CD4-positive, alpha-beta T cell (primary cell): ENCODE measurements around the gene TRMT112. TPM values are rescaled to one million over a fixed set of nuclear protein-coding genes. Genes with fewer than 3 reads are reported as not detected.
A peak's percentile ranks its signal among the peaks of the same experiment; 100 is the strongest.

Source experiments
- ATAC-seq: fragments of 200-7000 bp; cut with Tn5 transposase; one replicate; pipeline ENCODE4 v1.10.0; 2022; ENCODE audit warnings: mild to moderate bottlenecking; ENCODE audit not compliant: poor library complexity
- CTCF ChIA-PET: fragments of 350-600 bp; sonication (Branson Sonifier 250); formaldehyde crosslinking; loops from one replicate; lab custom pipeline; 2021; ENCODE audit warnings: antibody characterized with exemption, inconsistent platforms; lab: Charles Lee
- POLR2A ChIA-PET: fragments of 350-600 bp; sonication (Branson Sonifier 250); formaldehyde crosslinking; loops from one replicate; lab custom pipeline; 2021; ENCODE audit warnings: antibody characterized with exemption, inconsistent platforms; lab: Charles Lee
- DNase-seq, 14 experiments: peaks; one replicate each; pipeline ENCODE4 v3.0.0-alpha.2; 2013 to 2020; ENCODE audit warnings: mixed read lengths in 2 of 14
- H3K27ac ChIP-seq, 2 donors: one replicate each; pipeline versions ENCODE4 v1.5.1 to v1.7.0; 2013; ENCODE audit warnings: low read length in 2 of 2, low read depth in 1 of 2, mild to moderate bottlenecking in 1 of 2
- H3K27me3 ChIP-seq, 2 experiments: 1 replicate in 1 of 2; 2 replicates in 1 of 2; pipeline versions ENCODE4 v1.6.1 to v1.7.0; 2013; ENCODE audit warnings: low read length in 2 of 2, control low read depth in 1 of 2, mild to moderate bottlenecking in 1 of 2, moderate library complexity in 1 of 2; ENCODE audit not compliant: insufficient read depth in 2 of 2, control insufficient read depth in 1 of 2
- H3K36me3 ChIP-seq: one replicate; pipeline ENCODE4 v1.6.1; 2013; ENCODE audit warnings: low read length, control low read depth; ENCODE audit not compliant: insufficient read depth
- H3K4me1 ChIP-seq: one replicate; pipeline ENCODE4 v1.6.1; 2013; ENCODE audit warnings: low read length, control low read depth; ENCODE audit not compliant: insufficient read depth
- H3K4me3 ChIP-seq: one replicate; pipeline ENCODE4 v1.5.1; 2013; ENCODE audit warnings: mild to moderate bottlenecking, low read length, moderate library complexity
- H3K9me3 ChIP-seq, 2 experiments: 1 replicate in 1 of 2; 2 replicates in 1 of 2; pipeline versions ENCODE4 v1.6.1 to v1.7.0; 2013; ENCODE audit warnings: low read length in 2 of 2, mild to moderate bottlenecking in 2 of 2, control low read depth in 1 of 2, moderate library complexity in 1 of 2; ENCODE audit not compliant: control insufficient read depth in 1 of 2, insufficient read depth in 1 of 2
- H3K27ac Mint-ChIP-seq: one replicate; pipeline ENCODE4 v1.8.0; 2020; ENCODE audit warnings: mixed read lengths
- H3K27me3 Mint-ChIP-seq: one replicate; pipeline ENCODE4 v1.8.0; 2021; ENCODE audit warnings: mixed read lengths
- H3K36me3 Mint-ChIP-seq: one replicate; pipeline ENCODE4 v1.8.0; 2021; ENCODE audit warnings: low read depth, mixed read lengths
- H3K4me1 Mint-ChIP-seq: one replicate; pipeline ENCODE4 v1.8.0; 2021; ENCODE audit warnings: low read depth, mixed read lengths
- H3K4me3 Mint-ChIP-seq: one replicate; pipeline ENCODE4 v1.8.0; 2020; ENCODE audit warnings: mild to moderate bottlenecking, mixed read lengths
- H3K9me3 Mint-ChIP-seq: one replicate; pipeline ENCODE4 v1.8.0; 2020; ENCODE audit warnings: mixed read lengths
- intact Hi-C, 2 experiments: fragments of 100-400 bp; cut with DNase I in 1 of 2; cut with micrococcal nuclease in 1 of 2; formaldehyde crosslinking; loops; one replicate each; pipeline versions ENCODE4 v1.15.1 to v1.9.0; 2023 to 2025; cut with DNase I, micrococcal nuclease
- total RNA-seq, 174 experiments: library from RNA in 2 of 174; stranded (reverse) in 2 of 174; gene quantifications; one replicate each; pipeline ENCODE4 v1.2.3 and lab custom pipeline; 2021 to 2026
- TF ChIP-seq, protein P1 (sequence below): fragments of 200-600 bp; IDR thresholded peaks from one replicate; pipeline ENCODE4 v1.8.0; 2022; ENCODE audit warnings: antibody characterized with exemption, mild to moderate bottlenecking

Gene TRMT112
- total RNA-seq, 2 experiments from 2014 or later: 70.5 to 71.4 TPM

GRCh38 chr11:64339754-64340408 lies 22.5 kb upstream of the TRMT112 start, which contains the start of gene CCDC88B:
TSS of gene CCDC88B (plus strand) at chr11:64340204. CDS start at chr11:64340267, 63 bp downstream.
- Histone ChIP-seq H3K4me1 (peaks cover 55% of the 10 kb centered on the region), H3K36me3 (peaks cover 43% of the 10 kb centered on the region), H3K4me3 (peak within 1 kb of the TSS; percentile 81), H3K9me3 (no peaks in the 10 kb centered on the region), H3K27me3 (no peaks in the 10 kb centered on the region), H3K27ac (peak within 1 kb of the TSS; percentile 83 to 93)
- Mint-ChIP-seq H3K36me3 (peaks cover 32% of the 10 kb centered on the region), H3K27me3 (no peaks in the 10 kb centered on the region), H3K27ac (peak within 1 kb of the TSS; percentile 93), H3K4me3 (peak within 1 kb of the TSS; percentile 92), H3K4me1 (peaks cover 49% of the 10 kb centered on the region), H3K9me3 (no peaks in the 10 kb centered on the region)
- DNase-seq (peak; percentile 77 to 95 (median 86)), ATAC-seq (peak; percentile 86)
- TF ChIP-seq, protein P1, sequence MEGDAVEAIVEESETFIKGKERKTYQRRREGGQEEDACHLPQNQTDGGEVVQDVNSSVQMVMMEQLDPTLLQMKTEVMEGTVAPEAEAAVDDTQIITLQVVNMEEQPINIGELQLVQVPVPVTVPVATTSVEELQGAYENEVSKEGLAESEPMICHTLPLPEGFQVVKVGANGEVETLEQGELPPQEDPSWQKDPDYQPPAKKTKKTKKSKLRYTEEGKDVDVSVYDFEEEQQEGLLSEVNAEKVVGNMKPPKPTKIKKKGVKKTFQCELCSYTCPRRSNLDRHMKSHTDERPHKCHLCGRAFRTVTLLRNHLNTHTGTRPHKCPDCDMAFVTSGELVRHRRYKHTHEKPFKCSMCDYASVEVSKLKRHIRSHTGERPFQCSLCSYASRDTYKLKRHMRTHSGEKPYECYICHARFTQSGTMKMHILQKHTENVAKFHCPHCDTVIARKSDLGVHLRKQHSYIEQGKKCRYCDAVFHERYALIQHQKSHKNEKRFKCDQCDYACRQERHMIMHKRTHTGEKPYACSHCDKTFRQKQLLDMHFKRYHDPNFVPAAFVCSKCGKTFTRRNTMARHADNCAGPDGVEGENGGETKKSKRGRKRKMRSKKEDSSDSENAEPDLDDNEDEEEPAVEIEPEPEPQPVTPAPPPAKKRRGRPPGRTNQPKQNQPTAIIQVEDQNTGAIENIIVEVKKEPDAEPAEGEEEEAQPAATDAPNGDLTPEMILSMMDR: no peak
- CTCF ChIA-PET: interaction anchor here (0.9 to 3.9 kb wide), 4 partner anchors 8 to 39 kb away, joined by 3 to 34 read pairs (median 9); partner anchors contain the start of genes PRDX5 and TRMT112
- intact Hi-C loops: loop anchor here (1.0 to 5.0 kb wide), 3 partner anchors 23 to 35 kb away; partner anchors contain the start of genes ESRRA (in 2 of the 2) and TRMT112 (in 1 of the 2)
- POLR2A ChIA-PET: interaction anchor here (0.6 to 4.7 kb wide), 12 partner anchors 10 to 1748 kb away, joined by 3 to 103 read pairs (median 4); partner anchors contain the start of genes ESRRA, FAM89B, FKBP2 and INTS5

DNA sequence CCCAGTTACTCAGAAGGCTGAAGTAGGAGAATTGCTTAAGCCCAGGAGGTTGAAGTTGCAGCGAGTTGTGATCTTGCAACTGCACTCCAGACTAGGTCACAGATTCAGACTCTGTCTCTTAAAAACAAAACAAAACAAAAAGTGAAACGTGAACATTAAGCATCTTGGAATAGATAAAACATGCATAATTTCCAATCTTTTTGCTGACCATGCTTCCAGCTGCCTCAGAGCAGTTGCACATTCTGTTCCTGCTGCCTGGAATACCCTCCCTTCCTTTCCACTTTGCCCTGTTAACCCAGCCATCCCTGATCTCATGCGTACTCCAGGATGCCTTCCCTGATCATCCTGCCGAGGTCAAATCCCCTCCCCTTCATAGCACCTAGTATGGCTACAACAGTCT lies 21.9 kb upstream of the TRMT112 start:
- H3K4me1 ChIP-seq: peaks cover 53% of the 10 kb centered on the region
- ChIA-PET CTCF (interaction anchor here (1.1 to 2.3 kb wide), 2 partner anchors 8 to 38 kb away, joined by 3 to 15 read pairs; no protein-coding TSS in a partner anchor), POLR2A (interaction anchor here (1.1 to 4.7 kb wide), 4 partner anchors 10 to 439 kb away, joined by 3 to 103 read pairs (median 6); partner anchors contain the start of genes PRDX5, SF1, STIP1 and TRMT112)
- H3K9me3 ChIP-seq: no peaks in the 10 kb centered on the region
- TF ChIP-seq, protein P1: no peak
- ATAC-seq: no peak
- H3K9me3 Mint-ChIP-seq: no peaks in the 10 kb centered on the region
- peaks cover 49% of the 10 kb centered on the region for H3K4me1 Mint-ChIP-seq
- intact Hi-C loops: no loop called here
- peaks cover 38% of the 10 kb centered on the region for H3K36me3 ChIP-seq
- H3K36me3 Mint-ChIP-seq: peaks cover 32% of the 10 kb centered on the region
- peak overlapping the region; percentile 83 to 93 for H3K27ac ChIP-seq
- H3K4me3 ChIP-seq: peak overlapping the region; percentile 81
- DNase-seq: no peak
- peak overlapping the region; percentile 93 for H3K27ac Mint-ChIP-seq
- no peaks in the 10 kb centered on the region for H3K27me3 Mint-ChIP-seq
- peak overlapping the region; percentile 92 for H3K4me3 Mint-ChIP-seq
- H3K27me3 ChIP-seq: no peaks in the 10 kb centered on the region

DNA sequence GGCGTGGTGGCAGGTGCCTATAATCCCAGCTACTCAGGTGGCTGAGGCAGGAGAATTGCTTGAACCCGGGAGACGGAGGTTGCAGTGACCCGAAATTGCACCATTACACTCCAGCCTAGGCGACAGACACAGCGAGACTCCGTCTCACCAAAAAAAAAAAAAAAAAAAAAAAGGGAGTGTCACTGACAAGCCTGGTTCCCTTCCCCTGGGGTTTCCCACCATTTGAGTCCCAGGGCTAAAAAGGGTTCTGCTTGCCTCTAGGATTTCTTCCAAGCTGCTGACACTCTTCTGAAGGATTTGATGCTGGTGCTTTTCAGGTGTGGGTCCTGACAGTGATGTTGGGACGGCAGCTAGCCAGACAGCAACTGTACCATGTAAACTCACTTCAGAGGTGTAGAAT lies 21.4 kb upstream of the TRMT112 start:
- CTCF ChIA-PET: no interaction called here
- intact Hi-C loops: loop anchor here in 1 of 2 experiments (1.0 kb wide), 1 partner anchor 19 kb away; no protein-coding TSS in a partner anchor
- H3K36me3 ChIP-seq: peaks cover 32% of the 10 kb centered on the region
- H3K4me3 Mint-ChIP-seq: peak overlapping the region; percentile 92
- TF ChIP-seq, protein P1: no peak
- peak overlapping the region in 1 of 2 donors; percentile 93 for H3K27ac ChIP-seq
- no peak for ATAC-seq
- no peaks in the 10 kb centered on the region for H3K9me3 ChIP-seq
- H3K27me3 ChIP-seq: no peaks in the 10 kb centered on the region
- no peak overlapping the region for H3K4me3 ChIP-seq
- peaks cover 49% of the 10 kb centered on the region for H3K4me1 Mint-ChIP-seq
- H3K36me3 Mint-ChIP-seq: peaks cover 34% of the 10 kb centered on the region
- H3K27me3 Mint-ChIP-seq: no peaks in the 10 kb centered on the region
- H3K9me3 Mint-ChIP-seq: no peaks in the 10 kb centered on the region
- peak in 1 of 14 experiments; percentile 31 for DNase-seq
- POLR2A ChIA-PET: interaction anchor here (4.7 kb wide), 1 partner anchor 21 kb away, joined by 103 read pairs; the partner anchor contains the start of genes PRDX5 and TRMT112
- H3K27ac Mint-ChIP-seq: peak overlapping the region; percentile 93
- H3K4me1 ChIP-seq: peaks cover 47% of the 10 kb centered on the region
